GM18861 (cell line): ENCODE measurements around the gene FER.
"Not testable (repeated sequence)": the region's sequence is repeated elsewhere in the genome, so short reads cannot be mapped to it uniquely, and the experiment has no call there.

Source experiments
- ATAC-seq: cut with Tn5 transposase; IDR thresholded peaks from one replicate; pipeline ENCODE4 v1.9.1; 2021; ENCODE audit not compliant: unreplicated experiment

Gene FER

DNA sequence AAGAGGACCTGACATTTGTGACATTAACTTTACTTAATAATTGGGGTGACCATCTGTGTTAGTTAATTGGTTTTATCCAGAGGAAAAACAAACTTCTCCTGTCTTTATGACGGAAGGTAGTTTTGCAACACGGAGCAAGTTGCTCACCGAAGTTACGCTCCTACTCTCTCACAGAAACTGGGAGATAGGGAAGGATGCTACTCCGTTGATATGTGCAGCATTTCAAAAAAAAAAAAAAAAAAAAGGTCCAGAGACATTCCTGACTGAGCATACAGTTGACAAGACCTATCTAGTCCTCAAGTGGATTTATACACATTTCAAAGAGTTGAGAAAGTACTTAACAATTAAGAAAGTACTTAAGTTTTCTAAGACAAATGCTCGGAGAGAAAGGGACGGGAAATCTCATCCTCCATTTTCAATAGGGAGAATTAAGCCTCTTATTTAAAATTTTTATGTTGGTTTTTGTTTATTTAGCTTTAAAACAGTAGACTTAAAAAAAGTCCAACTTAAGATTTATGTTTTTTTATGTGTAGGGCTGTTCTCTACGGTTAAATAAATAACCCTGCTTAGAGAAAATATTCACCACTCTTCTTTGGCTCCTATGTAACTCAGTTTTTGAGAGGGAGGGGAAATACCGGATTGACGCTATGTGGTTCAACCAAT is 455 bp upstream of the FER start:
- no peak for ATAC-seq

DNA sequence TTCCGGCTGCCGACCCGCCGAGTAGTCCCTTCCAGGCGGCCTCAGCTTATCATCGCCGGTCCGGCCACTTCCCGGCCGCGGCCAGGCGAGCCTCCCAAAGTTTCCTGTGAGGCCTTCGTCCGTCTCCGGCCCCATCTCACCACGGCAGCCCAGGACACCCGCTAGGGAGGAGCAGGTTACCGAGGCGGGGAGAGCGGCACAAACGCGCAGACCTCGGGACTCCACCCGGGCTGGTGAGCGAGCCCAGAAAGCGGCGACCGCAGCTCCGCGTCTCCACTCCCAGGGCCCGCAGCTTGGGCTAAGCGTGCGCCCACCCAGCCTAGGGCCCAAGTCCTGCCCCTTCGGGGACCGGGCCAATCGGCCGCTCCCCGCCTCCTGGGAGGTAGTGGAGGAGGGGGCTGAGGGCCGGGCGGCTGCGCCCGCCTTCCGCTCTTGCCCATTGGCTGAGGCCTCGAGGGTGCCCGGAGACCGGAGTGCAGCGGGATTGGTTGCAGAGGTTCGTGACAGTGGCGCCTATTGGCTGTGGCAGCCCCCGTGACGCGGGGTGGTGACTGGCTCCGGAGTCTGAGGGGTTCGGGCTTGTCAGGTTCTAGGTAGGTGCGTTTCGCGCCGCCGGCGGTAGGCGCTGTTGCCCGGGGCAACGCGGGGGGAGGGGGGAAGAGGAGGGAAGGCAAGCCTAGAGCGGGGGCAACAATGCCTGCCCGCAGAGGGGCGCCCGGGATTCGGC is 867 bp downstream of the FER start:
- peak; percentile 95 for ATAC-seq

GRCh38 chr5:108749128-108749861 is 1.6 kb downstream of the FER start:
- ATAC-seq: peak; percentile 2

GRCh38 chr5:108753331-108753730 is 5.6 kb downstream of the FER start:
- no peak for ATAC-seq

DNA sequence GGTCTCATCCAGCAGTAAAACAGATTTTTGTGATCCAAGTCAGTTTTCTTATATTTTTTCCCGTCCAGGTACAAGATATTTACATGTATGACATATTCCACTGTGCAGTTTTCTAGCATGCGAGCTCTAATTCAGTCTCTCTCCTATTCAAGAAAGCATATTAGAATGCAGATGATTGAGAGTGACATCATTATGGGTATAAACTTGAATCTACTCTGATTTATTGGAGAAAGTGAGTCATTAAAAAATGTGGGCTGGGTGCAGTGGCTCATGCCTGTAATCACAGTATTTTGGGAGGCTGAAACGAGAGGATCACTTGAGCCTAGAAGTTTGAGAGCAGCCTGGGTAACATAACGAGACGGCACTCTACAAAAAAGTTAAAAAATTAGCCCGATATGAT is 6.2 kb downstream of the FER start:
- no peak for ATAC-seq

DNA sequence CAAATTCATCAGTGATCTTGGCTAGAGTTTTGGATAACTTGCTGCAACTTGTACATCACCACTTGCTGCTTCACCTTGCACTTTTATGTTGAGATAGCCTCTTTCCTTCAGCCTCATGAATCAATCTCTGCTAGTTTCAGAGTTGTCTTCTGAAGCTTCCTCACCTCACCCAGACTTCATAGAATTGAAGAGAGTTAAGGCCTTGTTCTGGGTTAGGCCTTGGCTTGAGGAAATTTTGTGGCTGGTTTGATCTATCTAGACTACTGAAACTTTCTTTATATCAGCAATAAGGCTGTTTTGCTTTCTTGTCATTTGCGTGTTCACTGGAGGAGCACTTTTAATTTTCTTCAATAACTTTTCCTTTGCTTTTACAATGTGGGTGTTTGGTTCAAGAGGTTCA is 12.8 kb downstream of the FER start:
- ATAC-seq: no peak

- no peak for ATAC-seq
Measured at GRCh38 chr5:108762660-108763059, 15.0 kb downstream of the FER start.

DNA sequence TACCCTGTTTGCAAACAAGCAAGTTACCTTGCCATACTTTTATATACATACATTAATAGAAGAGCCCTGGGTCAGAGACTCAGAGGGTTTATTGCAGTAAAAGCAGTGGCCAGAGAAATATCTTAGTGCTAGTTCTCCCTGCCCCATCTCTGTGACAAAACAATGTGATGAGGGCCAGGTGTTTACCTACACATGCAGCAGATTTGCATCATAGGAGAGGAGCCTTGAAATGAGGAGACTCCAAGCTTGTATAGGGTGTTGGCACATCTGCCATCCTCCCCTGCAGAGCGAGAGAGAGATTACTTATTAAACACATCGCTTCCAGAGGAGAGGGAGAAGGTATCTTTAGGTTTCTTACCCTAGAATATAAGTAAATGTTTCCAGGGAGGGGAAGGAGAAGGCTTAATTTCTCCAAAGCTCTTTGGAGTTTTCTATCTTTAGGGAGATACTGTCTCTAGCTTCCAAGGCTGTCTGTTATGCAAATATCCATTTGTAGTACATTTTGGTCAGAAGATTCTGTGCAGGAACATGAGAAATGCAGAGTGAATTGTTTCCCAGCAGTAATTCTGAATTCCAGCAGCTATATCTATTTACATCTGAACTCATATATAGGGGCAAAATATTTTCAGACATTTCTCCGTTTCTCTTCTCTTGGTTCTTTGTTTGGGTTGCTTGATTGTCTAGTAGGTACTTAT is 15.7 kb downstream of the FER start:
- ATAC-seq: no peak

- no peak for ATAC-seq
Measured at GRCh38 chr5:108765647-108766046, 17.9 kb downstream of the FER start.

- not testable (repeated sequence) for ATAC-seq
Measured at GRCh38 chr5:108766916-108767315, 19.2 kb downstream of the FER start.

GRCh38 chr5:108769352-108769751 is 21.7 kb downstream of the FER start:
- ATAC-seq: no peak

DNA sequence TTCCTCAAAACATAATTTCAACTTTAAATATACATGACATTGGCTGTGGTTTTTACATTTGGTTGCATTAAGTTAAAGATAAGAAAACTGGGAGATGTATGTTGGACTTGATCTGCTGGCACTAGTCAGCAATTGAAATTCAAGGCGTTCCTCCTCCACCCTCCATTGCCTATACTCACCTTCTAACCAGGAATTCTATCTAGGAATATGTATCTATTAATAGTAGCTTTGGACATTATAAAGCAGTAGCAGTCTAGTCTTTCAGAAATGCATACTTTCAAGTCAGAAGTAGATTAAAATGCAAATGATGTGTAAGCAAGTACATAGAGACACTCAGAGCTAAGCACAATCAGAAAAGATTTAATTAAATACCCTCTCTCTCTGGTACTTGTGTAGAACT is 24.9 kb downstream of the FER start:
- ATAC-seq: no peak

GRCh38 chr5:108773330-108773729 is 25.6 kb downstream of the FER start:
- no peak for ATAC-seq

DNA sequence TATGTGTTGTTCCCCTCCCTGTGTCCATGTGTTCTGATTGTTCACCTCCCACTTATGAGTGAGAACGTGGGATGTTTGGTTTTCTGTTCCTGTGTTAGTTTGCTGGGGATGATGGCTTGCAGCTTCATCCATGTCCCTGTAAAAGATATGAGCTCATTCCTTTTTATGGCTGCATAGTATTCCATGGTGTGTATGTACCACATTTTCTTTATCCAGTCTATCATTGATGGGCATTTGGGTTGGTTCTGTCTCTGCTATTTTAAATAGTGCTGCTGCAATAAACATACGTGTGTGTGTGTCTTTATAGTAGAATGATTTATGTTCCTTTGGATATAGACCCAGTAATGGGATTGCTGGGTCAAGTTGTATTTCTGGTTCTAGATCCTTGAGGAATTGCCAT is 26.4 kb downstream of the FER start:
- ATAC-seq: not testable (repeated sequence)

- ATAC-seq: not testable (repeated sequence)
Measured at GRCh38 chr5:108777582-108777981, 29.9 kb downstream of the FER start.

- not testable (repeated sequence) for ATAC-seq
Measured at GRCh38 chr5:108784577-108784976, 36.9 kb downstream of the FER start.

DNA sequence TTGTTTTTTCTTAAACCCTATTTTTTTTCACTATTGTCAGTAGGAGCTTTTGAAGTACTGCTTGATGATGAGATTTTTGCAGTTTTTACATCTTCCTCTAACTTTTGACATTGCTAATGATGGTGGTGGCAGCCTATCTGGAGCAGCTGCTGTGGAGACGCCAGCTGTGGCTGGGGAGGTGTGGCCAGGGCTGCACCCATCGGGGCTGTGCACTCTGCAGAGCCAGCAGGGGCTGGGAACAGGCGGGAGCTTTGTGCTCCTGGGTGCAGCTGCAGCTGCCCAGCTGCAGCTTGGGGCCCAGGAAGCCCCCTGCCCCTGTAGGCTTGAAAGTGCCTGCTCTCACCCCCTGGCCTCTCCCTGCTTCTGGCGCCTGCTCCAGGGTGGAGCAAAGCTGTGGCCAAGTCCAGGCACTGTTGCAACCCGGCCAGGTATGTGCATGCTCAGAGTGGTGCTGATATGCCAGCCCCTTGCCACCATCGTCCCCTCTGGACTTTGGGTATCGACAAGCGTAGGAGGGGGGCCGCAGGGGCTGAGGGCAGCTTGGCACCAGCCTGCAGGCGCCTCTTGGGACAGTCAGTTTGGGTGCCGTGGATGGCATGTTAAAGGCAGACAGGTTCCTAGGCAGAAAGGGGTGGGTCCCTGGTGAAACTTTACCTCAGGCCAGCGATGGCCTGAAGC is 39.2 kb downstream of the FER start:
- ATAC-seq: no peak

DNA sequence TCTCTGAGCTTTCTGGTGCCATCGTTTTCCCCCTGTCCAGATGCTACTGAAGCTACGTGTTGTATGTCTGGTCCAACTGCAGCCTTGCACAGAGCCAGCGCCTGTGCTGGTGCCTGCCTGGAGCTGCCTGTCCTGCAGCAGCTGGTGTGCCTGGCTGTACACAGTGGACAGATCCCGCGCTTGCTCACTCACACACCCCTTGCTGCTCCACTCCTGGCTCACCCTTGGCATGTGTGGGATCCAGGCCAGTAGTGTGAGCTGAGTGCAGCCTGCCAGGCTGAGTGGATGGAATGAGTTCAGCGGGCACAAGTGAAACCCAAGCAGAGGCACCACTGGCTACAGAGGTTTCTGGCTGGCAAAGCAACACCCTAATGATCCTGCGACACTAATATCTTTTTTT is 40.4 kb downstream of the FER start:
- no peak for ATAC-seq

- no peak for ATAC-seq
Measured at GRCh38 chr5:108793207-108793606, 45.5 kb downstream of the FER start.

- ATAC-seq: not testable (repeated sequence)
Measured at GRCh38 chr5:108794349-108794748, 46.7 kb downstream of the FER start.

DNA sequence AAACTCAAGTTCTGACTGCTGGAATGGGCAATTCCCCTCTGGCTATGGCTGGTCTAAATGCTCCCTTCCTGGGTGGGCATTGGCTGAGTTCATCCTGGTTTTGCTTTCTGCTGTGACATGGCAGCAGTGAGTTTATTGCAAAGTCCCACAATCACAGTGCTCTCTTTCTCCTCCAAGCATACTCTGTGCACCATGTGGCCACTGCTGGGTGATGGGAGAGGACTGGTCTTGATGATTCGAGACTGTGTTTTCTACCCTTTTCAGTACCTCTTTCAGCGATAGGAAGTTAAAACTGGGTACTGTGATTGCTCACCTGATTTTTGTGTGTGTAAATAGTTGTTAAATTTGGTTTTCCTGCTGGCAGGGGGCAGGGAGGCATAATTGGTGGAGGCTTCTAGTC is 49.7 kb downstream of the FER start:
- no peak for ATAC-seq
